HG03066 (cell line): Measurements from ENCODE around the gene PLXDC1.
"Not testable (repeated sequence)": the region's sequence is repeated elsewhere in the genome, so short reads cannot be mapped to it uniquely, and the experiment has no call there.

Source experiments
- ATAC-seq: cut with Tn5 transposase; IDR thresholded peaks from one replicate; pipeline ENCODE4 v1.9.1; 2021; ENCODE audit warnings: low read depth; ENCODE audit not compliant: unreplicated experiment

The PLXDC1 gene

GRCh38 chr17:39130205-39130604 is 21.2 kb downstream of the PLXDC1 start:
- no peak for ATAC-seq

GRCh38 chr17:39129544-39129943 is 21.9 kb downstream of the PLXDC1 start:
- not testable (repeated sequence) for ATAC-seq

GRCh38 chr17:39126436-39126835 is 25.0 kb downstream of the PLXDC1 start:
- ATAC-seq: no peak

GRCh38 chr17:39125143-39125875 is 26.1 kb downstream of the PLXDC1 start:
- no peak for ATAC-seq

- ATAC-seq: no peak
Observed at GRCh38 chr17:39123627-39124026, 27.8 kb downstream of the PLXDC1 start.

GRCh38 chr17:39122991-39123390 is 28.4 kb downstream of the PLXDC1 start:
- no peak for ATAC-seq

GRCh38 chr17:39121919-39122318 is 29.5 kb downstream of the PLXDC1 start:
- not testable (repeated sequence) for ATAC-seq

- peak; percentile 68 for ATAC-seq
Observed at GRCh38 chr17:39118674-39119419, 32.6 kb downstream of the PLXDC1 start.

GRCh38 chr17:39116224-39116623 is 35.2 kb downstream of the PLXDC1 start:
- ATAC-seq: no peak

GRCh38 chr17:39115135-39115534 is 36.3 kb downstream of the PLXDC1 start:
- ATAC-seq: no peak

- ATAC-seq: no peak
Observed at GRCh38 chr17:39114723-39115122, 36.7 kb downstream of the PLXDC1 start.

GRCh38 chr17:39113871-39114270 is 37.6 kb downstream of the PLXDC1 start:
- no peak for ATAC-seq

GRCh38 chr17:39110435-39111136 is 40.9 kb downstream of the PLXDC1 start:
- ATAC-seq: no peak

- ATAC-seq: no peak
Observed at GRCh38 chr17:39108461-39109375, 42.7 kb downstream of the PLXDC1 start.

- ATAC-seq: no peak
Observed at GRCh38 chr17:39107973-39108372, 43.5 kb downstream of the PLXDC1 start.

- ATAC-seq: no peak
Observed at GRCh38 chr17:39107155-39107554, 44.3 kb downstream of the PLXDC1 start.

GRCh38 chr17:39105705-39106104 is 45.7 kb downstream of the PLXDC1 start:
- ATAC-seq: no peak

- ATAC-seq: no peak
Observed at GRCh38 chr17:39104657-39105056, 46.8 kb downstream of the PLXDC1 start.

- ATAC-seq: no peak
Observed at GRCh38 chr17:39104046-39104445, 47.4 kb downstream of the PLXDC1 start.

GRCh38 chr17:39101091-39101490 is 50.3 kb downstream of the PLXDC1 start:
- no peak for ATAC-seq
